ENCODE data around the gene NAA25.

DNA sequence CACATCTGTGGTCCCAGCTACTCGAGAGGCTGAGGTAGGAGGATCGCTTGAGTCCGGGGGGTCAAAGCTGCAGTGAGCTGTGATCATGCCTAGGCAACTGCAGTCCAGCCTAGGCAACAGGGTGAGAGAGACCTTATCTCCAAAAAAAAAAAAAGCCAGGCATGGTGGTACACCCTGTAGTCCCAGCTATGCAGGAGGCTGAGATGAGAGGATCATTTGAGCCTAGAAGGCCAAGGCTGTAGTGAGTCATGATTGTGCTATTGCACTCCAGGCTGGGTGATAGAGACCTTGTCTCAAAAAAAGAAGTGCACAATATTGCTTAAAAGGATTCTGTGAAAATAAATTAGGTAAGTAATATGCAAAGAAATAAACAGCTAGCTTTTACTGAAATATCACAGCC is 17.0 kb downstream of the NAA25 start:
- TF ChIP-seq, protein P1, sequence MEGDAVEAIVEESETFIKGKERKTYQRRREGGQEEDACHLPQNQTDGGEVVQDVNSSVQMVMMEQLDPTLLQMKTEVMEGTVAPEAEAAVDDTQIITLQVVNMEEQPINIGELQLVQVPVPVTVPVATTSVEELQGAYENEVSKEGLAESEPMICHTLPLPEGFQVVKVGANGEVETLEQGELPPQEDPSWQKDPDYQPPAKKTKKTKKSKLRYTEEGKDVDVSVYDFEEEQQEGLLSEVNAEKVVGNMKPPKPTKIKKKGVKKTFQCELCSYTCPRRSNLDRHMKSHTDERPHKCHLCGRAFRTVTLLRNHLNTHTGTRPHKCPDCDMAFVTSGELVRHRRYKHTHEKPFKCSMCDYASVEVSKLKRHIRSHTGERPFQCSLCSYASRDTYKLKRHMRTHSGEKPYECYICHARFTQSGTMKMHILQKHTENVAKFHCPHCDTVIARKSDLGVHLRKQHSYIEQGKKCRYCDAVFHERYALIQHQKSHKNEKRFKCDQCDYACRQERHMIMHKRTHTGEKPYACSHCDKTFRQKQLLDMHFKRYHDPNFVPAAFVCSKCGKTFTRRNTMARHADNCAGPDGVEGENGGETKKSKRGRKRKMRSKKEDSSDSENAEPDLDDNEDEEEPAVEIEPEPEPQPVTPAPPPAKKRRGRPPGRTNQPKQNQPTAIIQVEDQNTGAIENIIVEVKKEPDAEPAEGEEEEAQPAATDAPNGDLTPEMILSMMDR (IDR thresholded peaks at IDR 0.05), result no peak
- no peak for TF ChIP-seq POLR2A (IDR thresholded peaks at IDR 0.05)
